Measurements from ENCODE around the gene FAM20B. TPM values are rescaled to one million over a fixed set of nuclear protein-coding genes. Genes with fewer than 3 reads are reported as not detected.

The FAM20B gene
- total and polyA plus RNA-seq, 2 of the 13 experiments (the other 11 are each of a cell fraction or from before 2014, with no cell fraction given), result 13.8 to 26.9 TPM

DNA sequence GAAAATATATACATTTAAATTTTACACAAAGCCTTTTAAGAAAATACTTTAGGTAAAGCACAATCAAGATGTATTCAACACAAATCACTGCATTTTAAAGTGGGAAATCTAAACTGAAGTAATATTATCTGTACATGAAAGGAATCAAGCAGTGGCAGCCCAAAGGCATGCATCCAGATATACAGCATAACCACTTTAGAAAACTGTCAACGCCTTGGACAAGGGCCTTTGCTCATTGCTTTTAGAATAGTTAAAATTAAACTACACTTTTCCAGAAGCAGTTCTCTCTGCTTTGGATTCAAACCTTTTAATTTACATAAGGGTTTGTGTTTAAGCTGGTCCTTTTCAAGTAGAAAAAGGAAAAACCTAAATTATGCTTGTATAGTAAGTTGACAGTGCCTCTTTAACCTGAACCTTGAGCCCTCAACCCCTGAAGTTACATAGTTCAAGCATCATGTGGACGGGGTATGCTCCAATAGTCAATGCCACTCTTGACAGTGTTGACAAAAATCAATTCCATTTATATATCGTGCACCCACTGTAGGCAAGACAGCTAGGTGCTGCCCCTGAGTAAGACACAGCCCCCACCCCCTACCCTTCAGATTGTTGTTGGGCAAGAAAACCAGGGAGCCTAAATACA is 79.0 kb downstream of the FAM20B start (continued):
- TF ChIP-seq, protein P1, sequence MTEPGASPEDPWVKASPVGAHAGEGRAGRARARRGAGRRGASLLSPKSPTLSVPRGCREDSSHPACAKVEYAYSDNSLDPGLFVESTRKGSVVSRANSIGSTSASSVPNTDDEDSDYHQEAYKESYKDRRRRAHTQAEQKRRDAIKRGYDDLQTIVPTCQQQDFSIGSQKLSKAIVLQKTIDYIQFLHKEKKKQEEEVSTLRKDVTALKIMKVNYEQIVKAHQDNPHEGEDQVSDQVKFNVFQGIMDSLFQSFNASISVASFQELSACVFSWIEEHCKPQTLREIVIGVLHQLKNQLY (CRISPR knock-in tag; IDR thresholded peaks at IDR 0.05), result peak; percentile 100
- TF ChIP-seq, protein P2, sequence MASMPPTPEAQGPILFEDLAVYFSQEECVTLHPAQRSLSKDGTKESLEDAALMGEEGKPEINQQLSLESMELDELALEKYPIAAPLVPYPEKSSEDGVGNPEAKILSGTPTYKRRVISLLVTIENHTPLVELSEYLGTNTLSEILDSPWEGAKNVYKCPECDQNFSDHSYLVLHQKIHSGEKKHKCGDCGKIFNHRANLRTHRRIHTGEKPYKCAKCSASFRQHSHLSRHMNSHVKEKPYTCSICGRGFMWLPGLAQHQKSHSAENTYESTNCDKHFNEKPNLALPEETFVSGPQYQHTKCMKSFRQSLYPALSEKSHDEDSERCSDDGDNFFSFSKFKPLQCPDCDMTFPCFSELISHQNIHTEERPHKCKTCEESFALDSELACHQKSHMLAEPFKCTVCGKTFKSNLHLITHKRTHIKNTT (CRISPR knock-in tag; IDR thresholded peaks at IDR 0.05), result no peak
- TF ChIP-seq FOXC1 (CRISPR knock-in tag; IDR thresholded peaks at IDR 0.05; ENCODE audit: borderline replicate concordance) (0 out of 2 replicates have a peak, but pooled peaks have one; percentile 59), ZNF782 (CRISPR knock-in tag; IDR thresholded peaks at IDR 0.05; ENCODE audit: borderline replicate concordance) (no peak), ZBTB8A (CRISPR knock-in tag; IDR thresholded peaks at IDR 0.05; ENCODE audit: borderline replicate concordance, low read depth) (no peak), SIN3A (IDR thresholded peaks at IDR 0.05; ENCODE audit: borderline replicate concordance, low read depth, low read length) (no peak), ZNF792 (CRISPR knock-in tag; IDR thresholded peaks at IDR 0.05) (no peak), ARHGAP35 (CRISPR knock-in tag; IDR thresholded peaks at IDR 0.05; ENCODE audit: borderline replicate concordance) (no peak), HNRNPUL1 (IDR thresholded peaks at IDR 0.05; ENCODE audit: low read depth, low read length) (0 out of 2 replicates have a peak, but pooled peaks have one; percentile 44), ZNF33A (CRISPR knock-in tag; IDR thresholded peaks at IDR 0.05; ENCODE audit: borderline replicate concordance) (peak; percentile 70; the same call in 1 of the 2 replicates), ZZZ3 (CRISPR knock-in tag; IDR thresholded peaks at IDR 0.05; ENCODE audit: borderline replicate concordance) (no peak), NR2F2 (IDR thresholded peaks at IDR 0.05; ENCODE audit: borderline replicate concordance, low read depth) (peak; percentile 79), ISL2 (CRISPR knock-in tag; IDR thresholded peaks at IDR 0.05) (peak; percentile 93), RELA (CRISPR knock-in tag; IDR thresholded peaks at IDR 0.05) (no peak), SMARCC2 (IDR thresholded peaks at IDR 0.05) (no peak), NFKBIZ (CRISPR knock-in tag; IDR thresholded peaks at IDR 0.05) (no peak), ZBTB20 (CRISPR knock-in tag; IDR thresholded peaks at IDR 0.05; ENCODE audit: borderline replicate concordance, low read depth) (peak; percentile 38; the same call in 1 of the 2 replicates), MAFG (CRISPR knock-in tag; IDR thresholded peaks at IDR 0.05) (no peak), GLI4 (CRISPR knock-in tag; IDR thresholded peaks at IDR 0.05; ENCODE audit: borderline replicate concordance) (no peak), HOXA3 (CRISPR knock-in tag; IDR thresholded peaks at IDR 0.05) (0 out of 2 replicates have a peak, but pooled peaks have one; percentile 38), ATM (IDR thresholded peaks at IDR 0.05; ENCODE audit: borderline replicate concordance) (no peak), ZNF761 (CRISPR knock-in tag; conservative IDR thresholded peaks at IDR 0.05) (no peak)
- TF ChIP-seq, protein P3, sequence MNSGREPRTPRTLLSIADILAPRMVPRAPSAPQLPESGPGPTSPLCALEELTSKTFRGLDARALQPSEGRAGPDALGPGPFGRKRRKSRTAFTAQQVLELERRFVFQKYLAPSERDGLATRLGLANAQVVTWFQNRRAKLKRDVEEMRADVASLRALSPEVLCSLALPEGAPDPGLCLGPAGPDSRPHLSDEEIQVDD (CRISPR knock-in tag; IDR thresholded peaks at IDR 0.05; ENCODE audit: borderline replicate concordance), result no peak
- TF ChIP-seq, protein P4, sequence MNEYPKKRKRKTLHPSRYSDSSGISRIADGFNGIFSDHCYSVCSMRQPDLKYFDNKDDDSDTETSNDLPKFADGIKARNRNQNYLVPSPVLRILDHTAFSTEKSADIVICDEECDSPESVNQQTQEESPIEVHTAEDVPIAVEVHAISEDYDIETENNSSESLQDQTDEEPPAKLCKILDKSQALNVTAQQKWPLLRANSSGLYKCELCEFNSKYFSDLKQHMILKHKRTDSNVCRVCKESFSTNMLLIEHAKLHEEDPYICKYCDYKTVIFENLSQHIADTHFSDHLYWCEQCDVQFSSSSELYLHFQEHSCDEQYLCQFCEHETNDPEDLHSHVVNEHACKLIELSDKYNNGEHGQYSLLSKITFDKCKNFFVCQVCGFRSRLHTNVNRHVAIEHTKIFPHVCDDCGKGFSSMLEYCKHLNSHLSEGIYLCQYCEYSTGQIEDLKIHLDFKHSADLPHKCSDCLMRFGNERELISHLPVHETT (CRISPR knock-in tag; conservative IDR thresholded peaks at IDR 0.05), result no peak
- TF ChIP-seq, protein P5, sequence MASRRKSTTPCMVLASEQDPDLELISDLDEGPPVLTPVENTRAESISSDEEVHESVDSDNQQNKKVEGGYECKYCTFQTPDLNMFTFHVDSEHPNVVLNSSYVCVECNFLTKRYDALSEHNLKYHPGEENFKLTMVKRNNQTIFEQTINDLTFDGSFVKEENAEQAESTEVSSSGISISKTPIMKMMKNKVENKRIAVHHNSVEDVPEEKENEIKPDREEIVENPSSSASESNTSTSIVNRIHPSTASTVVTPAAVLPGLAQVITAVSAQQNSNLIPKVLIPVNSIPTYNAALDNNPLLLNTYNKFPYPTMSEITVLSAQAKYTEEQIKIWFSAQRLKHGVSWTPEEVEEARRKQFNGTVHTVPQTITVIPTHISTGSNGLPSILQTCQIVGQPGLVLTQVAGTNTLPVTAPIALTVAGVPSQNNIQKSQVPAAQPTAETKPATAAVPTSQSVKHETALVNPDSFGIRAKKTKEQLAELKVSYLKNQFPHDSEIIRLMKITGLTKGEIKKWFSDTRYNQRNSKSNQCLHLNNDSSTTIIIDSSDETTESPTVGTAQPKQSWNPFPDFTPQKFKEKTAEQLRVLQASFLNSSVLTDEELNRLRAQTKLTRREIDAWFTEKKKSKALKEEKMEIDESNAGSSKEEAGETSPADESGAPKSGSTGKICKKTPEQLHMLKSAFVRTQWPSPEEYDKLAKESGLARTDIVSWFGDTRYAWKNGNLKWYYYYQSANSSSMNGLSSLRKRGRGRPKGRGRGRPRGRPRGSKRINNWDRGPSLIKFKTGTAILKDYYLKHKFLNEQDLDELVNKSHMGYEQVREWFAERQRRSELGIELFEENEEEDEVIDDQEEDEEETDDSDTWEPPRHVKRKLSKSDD (CRISPR knock-in tag; IDR thresholded peaks at IDR 0.05; ENCODE audit: low read depth), result 0 out of 2 replicates have a peak, but pooled peaks have one; percentile 53
